Vagina (tissue), 2 donors: Measurements from ENCODE around the gene GALNT4. TPM values are rescaled to one million over a fixed set of nuclear protein-coding genes. Genes with fewer than 3 reads are reported as not detected.

ENCODE experiments used
- DNase-seq, 2 donors: peaks; one replicate each; pipeline ENCODE4 v3.0.0-alpha.2; 2017; ENCODE audit errors: extremely low spot score in 2 of 2
- H3K27ac ChIP-seq: fragments of 200-600 bp; sonication (generic); one replicate; pipeline ENCODE4 v1.5.1; 2019
- H3K27me3 ChIP-seq: fragments of 200-600 bp; sonication (generic); one replicate; pipeline ENCODE4 v1.5.1; 2019
- H3K36me3 ChIP-seq, 2 donors: fragments of 200-600 bp; sonication (generic); one replicate each; pipeline ENCODE4 v1.5.1; 2017 to 2019
- H3K4me1 ChIP-seq: fragments of 200-600 bp; sonication (generic); one replicate; pipeline ENCODE4 v1.5.1; 2019
- H3K4me3 ChIP-seq, 2 donors: fragments of 200-600 bp; sonication (generic); 1 replicate in 1 of 2; 2 replicates in 1 of 2; pipeline ENCODE4 v1.5.1; 2016 to 2019
- H3K9me3 ChIP-seq: fragments of 200-600 bp; sonication (generic); one replicate; pipeline ENCODE4 v1.5.1; 2019
- POLR2A ChIP-seq, 2 donors: fragments of 450-650 bp; IDR thresholded peaks; one replicate each; pipeline ENCODE4 v1.6.1; 2017; ENCODE audit warnings: antibody characterized with exemption in 2 of 2, mild to moderate bottlenecking in 2 of 2, moderate library complexity in 2 of 2
- POLR2AphosphoS5 ChIP-seq, 2 donors: sonication (generic); formaldehyde crosslinking; IDR thresholded peaks; one replicate each; pipeline ENCODE4 v1.9.0; 2017; ENCODE audit warnings: antibody characterized with exemption in 2 of 2, mild to moderate bottlenecking in 2 of 2, low read depth in 1 of 2; ENCODE audit not compliant: insufficient read depth in 1 of 2
- intact Hi-C: fragments of 100-400 bp; cut with DNase I; formaldehyde crosslinking; loops from one replicate; pipeline ENCODE4 v1.15.1; 2023
- total RNA-seq: library from RNA; depleted of rRNA; stranded (reverse); fragments of >200 nt; gene quantifications from one replicate; pipeline ENCODE4 v1.2.3, GENCODE V29; 2016
- TF ChIP-seq, protein P1 (sequence below), 3 experiments: fragments of 450-650 bp in 2 of 3; fragments of 200-600 bp in 1 of 3; sonication (generic) in 1 of 3; IDR thresholded peaks; one replicate each; pipeline ENCODE4 v1.5.1; 2017 to 2019; ENCODE audit warnings: antibody characterized with exemption in 3 of 3, mild to moderate bottlenecking in 2 of 3, moderate library complexity in 2 of 3

GALNT4 gene
- total RNA-seq, 1 donor from 2014 or later = 0.49 TPM

GRCh38 chr12:89499857-89500256 is 24.7 kb downstream of the GALNT4 start:
- H3K9me3 ChIP-seq = no peaks in the 10 kb centered on the region
- no peaks in the 10 kb centered on the region for H3K4me1 ChIP-seq
- no peaks in the 10 kb centered on the region for H3K36me3 ChIP-seq
- H3K27me3 ChIP-seq = no peaks in the 10 kb centered on the region
- no peak for DNase-seq
- H3K27ac ChIP-seq = no peak overlapping the region
- intact Hi-C loops = no loop called here
- TF ChIP-seq POLR2AphosphoS5 (IDR thresholded peaks at IDR 0.05; ENCODE audit: insufficient read depth in 1 of 2, low read depth in 1 of 2) (no peak), POLR2A (IDR thresholded peaks at IDR 0.05) (no peak)
- TF ChIP-seq, protein P1, sequence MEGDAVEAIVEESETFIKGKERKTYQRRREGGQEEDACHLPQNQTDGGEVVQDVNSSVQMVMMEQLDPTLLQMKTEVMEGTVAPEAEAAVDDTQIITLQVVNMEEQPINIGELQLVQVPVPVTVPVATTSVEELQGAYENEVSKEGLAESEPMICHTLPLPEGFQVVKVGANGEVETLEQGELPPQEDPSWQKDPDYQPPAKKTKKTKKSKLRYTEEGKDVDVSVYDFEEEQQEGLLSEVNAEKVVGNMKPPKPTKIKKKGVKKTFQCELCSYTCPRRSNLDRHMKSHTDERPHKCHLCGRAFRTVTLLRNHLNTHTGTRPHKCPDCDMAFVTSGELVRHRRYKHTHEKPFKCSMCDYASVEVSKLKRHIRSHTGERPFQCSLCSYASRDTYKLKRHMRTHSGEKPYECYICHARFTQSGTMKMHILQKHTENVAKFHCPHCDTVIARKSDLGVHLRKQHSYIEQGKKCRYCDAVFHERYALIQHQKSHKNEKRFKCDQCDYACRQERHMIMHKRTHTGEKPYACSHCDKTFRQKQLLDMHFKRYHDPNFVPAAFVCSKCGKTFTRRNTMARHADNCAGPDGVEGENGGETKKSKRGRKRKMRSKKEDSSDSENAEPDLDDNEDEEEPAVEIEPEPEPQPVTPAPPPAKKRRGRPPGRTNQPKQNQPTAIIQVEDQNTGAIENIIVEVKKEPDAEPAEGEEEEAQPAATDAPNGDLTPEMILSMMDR (IDR thresholded peaks at IDR 0.05) = no peak
- H3K4me3 ChIP-seq = no peak overlapping the region

GRCh38 chr12:89497467-89497866 is 27.1 kb downstream of the GALNT4 start:
- H3K27me3 ChIP-seq = no peaks in the 10 kb centered on the region
- no peak overlapping the region for H3K27ac ChIP-seq
- H3K4me1 ChIP-seq = no peaks in the 10 kb centered on the region
- DNase-seq = no peak
- H3K4me3 ChIP-seq = no peak overlapping the region
- no peaks in the 10 kb centered on the region for H3K9me3 ChIP-seq
- H3K36me3 ChIP-seq = no peaks in the 10 kb centered on the region
- intact Hi-C loops = no loop called here
- TF ChIP-seq POLR2A (IDR thresholded peaks at IDR 0.05) = no peak
- TF ChIP-seq POLR2AphosphoS5 (IDR thresholded peaks at IDR 0.05; ENCODE audit: insufficient read depth in 1 of 2, low read depth in 1 of 2) = no peak
- TF ChIP-seq, protein P1 (IDR thresholded peaks at IDR 0.05) = no peak

DNA sequence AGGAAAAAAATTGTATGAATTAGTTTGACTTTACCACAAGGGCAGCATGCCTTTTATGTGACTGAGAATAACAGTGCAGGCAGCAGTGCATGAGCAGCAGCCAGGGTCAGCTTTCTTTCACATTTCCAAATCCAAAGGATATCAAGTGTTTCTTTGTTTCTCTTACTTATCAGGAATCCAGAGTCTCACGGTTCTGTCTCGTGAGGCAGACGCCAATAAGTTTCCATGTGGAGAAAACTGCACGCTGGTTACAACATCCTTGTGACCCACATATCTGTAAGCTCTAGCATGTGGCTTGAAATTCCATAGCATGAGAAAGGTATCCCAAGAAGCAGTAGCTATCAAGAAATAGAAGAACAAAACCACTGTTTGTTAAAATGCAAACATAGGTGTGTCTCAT is 27.6 kb downstream of the GALNT4 start:
- H3K27ac ChIP-seq = no peak overlapping the region
- H3K9me3 ChIP-seq = no peaks in the 10 kb centered on the region
- DNase-seq = no peak
- H3K36me3 ChIP-seq = no peaks in the 10 kb centered on the region
- no peak for TF ChIP-seq POLR2AphosphoS5 (IDR thresholded peaks at IDR 0.05; ENCODE audit: insufficient read depth in 1 of 2, low read depth in 1 of 2)
- no peak for TF ChIP-seq POLR2A (IDR thresholded peaks at IDR 0.05)
- TF ChIP-seq, protein P1 (IDR thresholded peaks at IDR 0.05) = no peak
- no peaks in the 10 kb centered on the region for H3K4me1 ChIP-seq
- no peak overlapping the region for H3K4me3 ChIP-seq
- intact Hi-C loops = no loop called here
- H3K27me3 ChIP-seq = no peaks in the 10 kb centered on the region

DNA sequence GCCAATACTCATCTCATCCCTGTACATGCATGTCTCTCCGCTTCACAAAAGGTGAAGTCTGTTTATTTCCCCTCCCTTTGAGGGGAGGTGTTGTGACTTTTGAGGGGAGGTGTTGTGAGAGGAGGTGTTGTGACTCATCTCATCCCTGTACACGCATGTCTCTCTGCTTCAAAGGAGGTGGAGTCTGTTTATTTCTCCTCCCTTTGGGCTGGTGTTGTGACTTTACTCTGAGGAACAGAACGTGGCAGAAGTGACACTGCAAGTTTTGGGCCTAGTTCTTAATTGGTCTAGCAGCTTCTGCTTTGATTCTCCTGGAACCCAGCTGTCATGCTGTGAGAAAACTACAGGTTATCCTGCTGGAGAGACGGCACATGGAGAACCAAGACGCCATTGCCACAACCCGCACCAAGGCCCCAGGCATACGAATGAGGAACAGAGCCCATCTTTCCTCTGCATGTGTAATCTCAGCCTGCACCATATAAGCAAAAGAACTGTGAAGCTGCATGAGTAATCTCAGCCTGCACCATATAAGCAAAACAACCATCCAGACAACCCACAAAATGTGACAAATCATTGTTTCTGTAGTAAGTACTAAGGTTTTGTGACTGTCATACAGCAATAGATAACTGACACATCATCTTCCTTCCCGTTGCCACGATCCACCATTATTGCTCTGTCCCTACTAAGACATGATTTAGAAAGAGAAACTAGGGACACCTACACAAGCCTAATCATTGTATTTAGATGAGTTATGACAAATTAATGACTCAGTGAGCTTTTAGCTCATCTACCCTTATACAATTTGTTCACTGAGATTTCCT is 30.0 kb downstream of the GALNT4 start:
- Histone ChIP-seq H3K27ac (no peak overlapping the region), H3K4me3 (no peak overlapping the region), H3K27me3 (no peaks in the 10 kb centered on the region), H3K4me1 (no peaks in the 10 kb centered on the region), H3K9me3 (no peaks in the 10 kb centered on the region), H3K36me3 (peaks cover 0 to 6% of the 10 kb centered on the region in 2 donors)
- intact Hi-C loops = no loop called here
- TF ChIP-seq POLR2AphosphoS5 (IDR thresholded peaks at IDR 0.05; ENCODE audit: insufficient read depth in 1 of 2, low read depth in 1 of 2) (no peak), POLR2A (IDR thresholded peaks at IDR 0.05) (no peak)
- TF ChIP-seq, protein P1 (IDR thresholded peaks at IDR 0.05) = no peak
- DNase-seq = no peak

DNA sequence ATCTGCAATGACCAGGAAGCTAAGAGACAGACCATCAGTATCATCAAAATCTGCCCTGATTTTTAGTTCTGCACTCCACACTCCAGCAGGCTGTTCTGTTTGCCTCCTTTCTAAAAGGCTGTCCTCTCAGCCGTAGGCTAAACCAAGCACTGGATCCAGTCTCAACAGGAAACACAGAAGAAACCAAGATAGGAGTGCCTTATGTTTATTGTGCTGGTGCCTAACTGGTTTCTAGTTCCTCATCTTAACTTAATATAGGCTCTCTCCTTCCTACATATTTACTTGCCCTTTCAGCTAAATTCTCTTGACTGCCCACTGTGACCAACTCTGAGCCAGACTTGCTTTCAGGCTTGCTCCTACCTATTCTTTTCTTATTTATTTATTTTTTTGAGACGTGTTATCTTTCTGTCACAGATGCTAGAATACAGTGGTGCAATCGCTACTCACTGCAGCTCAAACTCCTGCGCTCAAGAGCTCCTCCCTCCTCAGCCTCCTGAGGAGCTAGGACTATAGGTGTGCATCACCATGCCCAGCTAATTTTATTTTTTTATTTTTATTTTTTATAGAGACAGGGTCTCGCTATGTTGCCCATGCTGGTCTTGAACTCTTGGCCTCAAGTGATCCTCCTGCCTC is 30.8 kb downstream of the GALNT4 start:
- intact Hi-C loops = no loop called here
- Histone ChIP-seq H3K36me3 (peaks cover 0 to 7% of the 10 kb centered on the region in 2 donors), H3K4me1 (no peaks in the 10 kb centered on the region), H3K27me3 (no peaks in the 10 kb centered on the region), H3K27ac (no peak overlapping the region), H3K4me3 (no peak overlapping the region), H3K9me3 (no peaks in the 10 kb centered on the region)
- TF ChIP-seq POLR2AphosphoS5 (IDR thresholded peaks at IDR 0.05; ENCODE audit: insufficient read depth in 1 of 2, low read depth in 1 of 2) = no peak
- DNase-seq = no peak
